Activated effector memory CD4-positive, alpha-beta T cell treated with Interleukin-2 at 50 U/mL for 16 hours (primary cell): ENCODE results near the gene DGKD.
A peak's percentile ranks its signal among the peaks of the same experiment; 100 is the strongest.
"Not testable (repeated sequence)": the region's sequence is repeated elsewhere in the genome, so short reads cannot be mapped to it uniquely, and the experiment has no call there.

Source experiments
- DNase-seq: peaks from one replicate; pipeline ENCODE4 v3.0.0-alpha.2; 2020

Gene DGKD

GRCh38 chr2:233387225-233387624 lies 32.9 kb downstream of the DGKD start:
- no peak for DNase-seq

GRCh38 chr2:233387667-233388528 lies 33.6 kb downstream of the DGKD start:
- no peak for DNase-seq

- no peak for DNase-seq
Observed at GRCh38 chr2:233389601-233390125, 35.4 kb downstream of the DGKD start.

- DNase-seq: no peak
Observed at GRCh38 chr2:233395687-233396086, 41.4 kb downstream of the DGKD start.

- DNase-seq: not testable (repeated sequence)
Observed at GRCh38 chr2:233396726-233397665, 42.7 kb downstream of the DGKD start.

- no peak for DNase-seq
Observed at GRCh38 chr2:233399306-233400225, 45.3 kb downstream of the DGKD start.

- DNase-seq: no peak
Observed at GRCh38 chr2:233400341-233400740, 46.0 kb downstream of the DGKD start.

- no peak for DNase-seq
Observed at GRCh38 chr2:233400961-233401360, 46.7 kb downstream of the DGKD start.

- DNase-seq: no peak
Observed at GRCh38 chr2:233402346-233402745, 48.1 kb downstream of the DGKD start.

- DNase-seq: no peak
Observed at GRCh38 chr2:233402789-233403188, 48.5 kb downstream of the DGKD start.

GRCh38 chr2:233404222-233404621 lies 49.9 kb downstream of the DGKD start:
- DNase-seq: peak; percentile 60

GRCh38 chr2:233406865-233407264 lies 52.6 kb downstream of the DGKD start:
- DNase-seq: no peak

GRCh38 chr2:233407771-233408181 lies 53.5 kb downstream of the DGKD start:
- DNase-seq: no peak

GRCh38 chr2:233408366-233409285 lies 54.3 kb downstream of the DGKD start:
- DNase-seq: no peak

GRCh38 chr2:233409286-233409991 lies 55.1 kb downstream of the DGKD start:
- no peak for DNase-seq

GRCh38 chr2:233410196-233410760 lies 56.0 kb downstream of the DGKD start:
- no peak for DNase-seq

- DNase-seq: no peak
Observed at GRCh38 chr2:233411162-233411561, 56.9 kb downstream of the DGKD start.

- DNase-seq: no peak
Observed at GRCh38 chr2:233412405-233412804, 58.1 kb downstream of the DGKD start.

- no peak for DNase-seq
Observed at GRCh38 chr2:233413046-233413445, 58.8 kb downstream of the DGKD start.
